ENCODE data around the gene SLC15A2. TPM values are rescaled to one million over a fixed set of nuclear protein-coding genes. Genes with fewer than 3 reads are reported as not detected.

Gene SLC15A2
- total RNA-seq, 1 donor from 2014 or later: 0.89 TPM

GRCh38 chr3:121975702-121976302 is 81.6 kb downstream of the SLC15A2 start:
- Histone ChIP-seq H3K4me3 (ENCODE audit: insufficient read depth, low read depth, low read length) (no peak overlapping the region), H3K36me3 (ENCODE audit: insufficient read depth, low read length) (no peaks in the 10 kb centered on the region), H3K27me3 (ENCODE audit: insufficient read depth, low read length) (no peaks in the 10 kb centered on the region), H3K9ac (ENCODE audit: low read length) (no peak overlapping the region), H3K4me1 (ENCODE audit: insufficient read depth, low read length) (no peaks in the 10 kb centered on the region), H3K4me2 (ENCODE audit: low read length) (no peak overlapping the region), H3K79me2 (ENCODE audit: insufficient read depth, low read length) (no peaks in the 10 kb centered on the region), H4K20me1 (ENCODE audit: insufficient read depth, low read length) (no peaks in the 10 kb centered on the region), H3K9me3 (ENCODE audit: insufficient read depth, low read depth, low read length) (no peaks in the 10 kb centered on the region), H2AFZ (ENCODE audit: low read depth, low read length) (no peak overlapping the region), H3K27ac (ENCODE audit: low read depth, low read length) (no peak overlapping the region)
- no peaks in the 10 kb centered on the region for H3K27me3 Mint-ChIP-seq (ENCODE audit: low read depth, unreplicated experiment)
- TF ChIP-seq CTCF (IDR thresholded peaks at IDR 0.05; ENCODE audit: insufficient read depth, low read depth, low read length): no peak
- no peak for TF ChIP-seq EZH2 (IDR thresholded peaks at IDR 0.05; ENCODE audit: insufficient read depth, low read length)
- no peaks in the 10 kb centered on the region for H3K36me3 Mint-ChIP-seq (ENCODE audit: low read depth, unreplicated experiment)
- no peaks in the 10 kb centered on the region for H3K4me1 Mint-ChIP-seq (ENCODE audit: low read depth, unreplicated experiment)
- H3K4me3 Mint-ChIP-seq (ENCODE audit: unreplicated experiment): no peak overlapping the region
- H3K27ac Mint-ChIP-seq (ENCODE audit: unreplicated experiment): no peak overlapping the region
- FAIRE-seq (no peak), DNase-seq (ENCODE audit: low read depth) (no peak)
- peaks cover 12% of the 10 kb centered on the region for H3K9me3 Mint-ChIP-seq (ENCODE audit: unreplicated experiment)

GRCh38 chr3:121976727-121977126 is 82.5 kb downstream of the SLC15A2 start:
- Histone ChIP-seq H3K27me3 (ENCODE audit: insufficient read depth, low read length) (no peaks in the 10 kb centered on the region), H4K20me1 (ENCODE audit: insufficient read depth, low read length) (no peaks in the 10 kb centered on the region), H3K4me3 (ENCODE audit: insufficient read depth, low read depth, low read length) (no peak overlapping the region), H3K4me2 (ENCODE audit: low read length) (no peak overlapping the region), H2AFZ (ENCODE audit: low read depth, low read length) (no peak overlapping the region), H3K36me3 (ENCODE audit: insufficient read depth, low read length) (no peaks in the 10 kb centered on the region), H3K27ac (ENCODE audit: low read depth, low read length) (no peak overlapping the region), H3K9ac (ENCODE audit: low read length) (no peak overlapping the region), H3K9me3 (ENCODE audit: insufficient read depth, low read depth, low read length) (no peaks in the 10 kb centered on the region), H3K4me1 (ENCODE audit: insufficient read depth, low read length) (no peaks in the 10 kb centered on the region), H3K79me2 (ENCODE audit: insufficient read depth, low read length) (no peaks in the 10 kb centered on the region)
- H3K9me3 Mint-ChIP-seq (ENCODE audit: unreplicated experiment): peaks cover 12% of the 10 kb centered on the region
- DNase-seq (ENCODE audit: low read depth): no peak
- H3K27ac Mint-ChIP-seq (ENCODE audit: unreplicated experiment): no peak overlapping the region
- no peaks in the 10 kb centered on the region for H3K36me3 Mint-ChIP-seq (ENCODE audit: low read depth, unreplicated experiment)
- TF ChIP-seq EZH2 (IDR thresholded peaks at IDR 0.05; ENCODE audit: insufficient read depth, low read length): no peak
- TF ChIP-seq CTCF (IDR thresholded peaks at IDR 0.05; ENCODE audit: insufficient read depth, low read depth, low read length): no peak
- H3K27me3 Mint-ChIP-seq (ENCODE audit: low read depth, unreplicated experiment): no peaks in the 10 kb centered on the region
- H3K4me3 Mint-ChIP-seq (ENCODE audit: unreplicated experiment): no peak overlapping the region
- H3K4me1 Mint-ChIP-seq (ENCODE audit: low read depth, unreplicated experiment): no peaks in the 10 kb centered on the region
- no peak for FAIRE-seq

GRCh38 chr3:121979246-121979645 is 85.0 kb downstream of the SLC15A2 start:
- no peak for FAIRE-seq

More at GRCh38 chr3:121979246-121979645, 85.0 kb downstream of the SLC15A2 start:
- Mint-ChIP-seq H3K27me3 (ENCODE audit: low read depth, unreplicated experiment) (no peaks in the 10 kb centered on the region), H3K36me3 (ENCODE audit: low read depth, unreplicated experiment) (no peaks in the 10 kb centered on the region), H3K4me1 (ENCODE audit: low read depth, unreplicated experiment) (no peaks in the 10 kb centered on the region), H3K9me3 (ENCODE audit: unreplicated experiment) (peaks cover 20% of the 10 kb centered on the region), H3K27ac (ENCODE audit: unreplicated experiment) (no peak overlapping the region), H3K4me3 (ENCODE audit: unreplicated experiment) (no peak overlapping the region)
- Histone ChIP-seq H3K27ac (ENCODE audit: low read depth, low read length) (no peak overlapping the region), H3K27me3 (ENCODE audit: insufficient read depth, low read length) (no peaks in the 10 kb centered on the region), H3K9ac (ENCODE audit: low read length) (no peak overlapping the region), H3K79me2 (ENCODE audit: insufficient read depth, low read length) (no peaks in the 10 kb centered on the region), H2AFZ (ENCODE audit: low read depth, low read length) (no peak overlapping the region), H3K4me2 (ENCODE audit: low read length) (no peak overlapping the region), H4K20me1 (ENCODE audit: insufficient read depth, low read length) (no peaks in the 10 kb centered on the region), H3K4me1 (ENCODE audit: insufficient read depth, low read length) (no peaks in the 10 kb centered on the region), H3K9me3 (ENCODE audit: insufficient read depth, low read depth, low read length) (no peaks in the 10 kb centered on the region), H3K36me3 (ENCODE audit: insufficient read depth, low read length) (no peaks in the 10 kb centered on the region), H3K4me3 (ENCODE audit: insufficient read depth, low read depth, low read length) (no peak overlapping the region)
- no peak for TF ChIP-seq CTCF (IDR thresholded peaks at IDR 0.05; ENCODE audit: insufficient read depth, low read depth, low read length)
- TF ChIP-seq EZH2 (IDR thresholded peaks at IDR 0.05; ENCODE audit: insufficient read depth, low read length): no peak
- DNase-seq (ENCODE audit: low read depth): no peak
